Measurements from ENCODE around the gene ZEB1. TPM values are rescaled to one million over a fixed set of nuclear protein-coding genes. Genes with fewer than 3 reads are reported as not detected.

Gene ZEB1
- total and polyA plus RNA-seq, 9 of the 15 experiments (the other 6 are each of a cell fraction or from before 2014, with no cell fraction given): 2.1 to 8.4 (median 4.9) TPM

GRCh38 chr10:31383810-31384588 lies 65.0 kb downstream of the ZEB1 start:
- H3K36me3 ChIP-seq (ENCODE audit: control insufficient read depth, insufficient read depth, low read length): no peaks in the 10 kb centered on the region
- no peaks in the 10 kb centered on the region for H3K79me2 ChIP-seq (ENCODE audit: control insufficient read depth, insufficient read depth, low read length)
- no peaks in the 10 kb centered on the region for H3K4me1 ChIP-seq (replicated peaks in 1 of 2; ENCODE audit: control insufficient read depth in 2 of 2, insufficient read depth in 2 of 2, low read length in 2 of 2)
- no TSS peak for BruUV-seq (replicated peaks)
- no peak overlapping the region for H3K4me3 ChIP-seq
- TF ChIP-seq PRPF4 (IDR thresholded peaks at IDR 0.05; ENCODE audit: insufficient read depth, low read depth, low read length, poor library complexity, severe bottlenecking): no peak
- TF ChIP-seq ZBTB40 (IDR thresholded peaks at IDR 0.05): no peak
- no peak for TF ChIP-seq ZBTB40 (CRISPR knock-in tag; IDR thresholded peaks at IDR 0.05)
- no peak for TF ChIP-seq NEUROD1 (IDR thresholded peaks at IDR 0.05; ENCODE audit: borderline replicate concordance, low read depth, low read length, partially characterized antibody)
- TF ChIP-seq HDGF (IDR thresholded peaks at IDR 0.05): no peak
- no peak for TF ChIP-seq ZNF79 (CRISPR knock-in tag; IDR thresholded peaks at IDR 0.05; ENCODE audit: low read depth)
- TF ChIP-seq PKNOX1 (IDR thresholded peaks at IDR 0.05): no peak
- DNase-seq (ENCODE audit: extremely low read depth in 1 of 4, low spot score in 3 of 4) (no peak), FAIRE-seq (no peak), ATAC-seq (no peak)
- no peak overlapping the region for H3K27ac ChIP-seq (ENCODE audit: extremely low read depth, low read depth, low read length)
- H3K9me1 ChIP-seq (ENCODE audit: control insufficient read depth, insufficient read depth, low read length): no peaks in the 10 kb centered on the region
- POLR2A ChIA-PET: no interaction called here
- CTCF ChIA-PET (ENCODE audit: low intra/inter-chr PET ratio): no interaction called here
- H3K4me2 ChIP-seq (ENCODE audit: insufficient read depth, low read length): no peak overlapping the region
- H3K9ac ChIP-seq (ENCODE audit: insufficient read depth in 1 of 2, low read depth in 2 of 2, low read length in 2 of 2): no peak overlapping the region
- 27% methylated on average over 8 of the region's 8 CpGs for WGBS (ENCODE audit: insufficient coverage, low coverage, missing lambda C conversion rate)
- intact Hi-C loops (cut with micrococcal nuclease): no loop called here
- in situ Hi-C loops (cut with MboI): no loop called here
- H3K9me3 ChIP-seq (replicated peaks; ENCODE audit: control insufficient read depth, insufficient read depth, low read depth, low read length): no peaks in the 10 kb centered on the region
- no peaks in the 10 kb centered on the region for H3K27me3 ChIP-seq (ENCODE audit: control insufficient read depth in 2 of 2, insufficient read depth in 2 of 2, low read length in 2 of 2)
- H4K20me1 ChIP-seq (replicated peaks; ENCODE audit: control insufficient read depth, insufficient read depth, low read length): no peaks in the 10 kb centered on the region
- H2AFZ ChIP-seq (ENCODE audit: low read depth, low read length): no peak overlapping the region
